Keratinocyte (primary cell): ENCODE data around the gene TOX2. TPM values are rescaled to one million over a fixed set of nuclear protein-coding genes. Genes with fewer than 3 reads are reported as not detected.

ENCODE experiments used
- DNase-seq: peaks from one replicate; pipeline ENCODE4 v3.0.0-alpha.2; 2011; ENCODE audit warnings: low read depth, missing footprints, low spot score
- FAIRE-seq: peaks from 2 replicates; lab custom pipeline; 2011; peaks lifted over from hg19 to GRCh38; lab: Jason Lieb, UNC
- H2AFZ ChIP-seq: 2 replicates; pipeline ENCODE4 v1.6.0; 2012; ENCODE audit warnings: low read length, control low read depth, inconsistent platforms; ENCODE audit not compliant: control insufficient read depth
- H3K27ac ChIP-seq: 2 replicates; pipeline ENCODE4 v1.5.1; 2011; ENCODE audit warnings: low read length; ENCODE audit not compliant: control insufficient read depth, insufficient read depth
- H3K27me3 ChIP-seq: 3 replicates; pipeline ENCODE4 v1.6.0; 2011; ENCODE audit warnings: low read length; ENCODE audit not compliant: control insufficient read depth, insufficient read depth; ENCODE audit errors: extremely low read depth
- H3K36me3 ChIP-seq, 2 experiments: 2 replicates in 1 of 2; 3 replicates in 1 of 2; pipeline ENCODE4 v1.5.1; 2011; ENCODE audit warnings: low read length in 2 of 2, mild to moderate bottlenecking in 1 of 2; ENCODE audit not compliant: control insufficient read depth in 2 of 2, insufficient read depth in 2 of 2; ENCODE audit errors: extremely low read depth in 1 of 2
- H3K4me1 ChIP-seq: 3 replicates; pipeline ENCODE4 v1.5.1; 2011; ENCODE audit warnings: low read length; ENCODE audit not compliant: control insufficient read depth, insufficient read depth; ENCODE audit errors: extremely low read depth
- H3K4me2 ChIP-seq: 3 replicates; pipeline ENCODE4 v1.6.0; 2011; ENCODE audit warnings: low read depth, low read length; ENCODE audit not compliant: control insufficient read depth, insufficient read depth; ENCODE audit errors: extremely low read depth
- H3K4me3 ChIP-seq, 3 experiments: fragments of 200-600 bp in 1 of 3; sonication (generic) in 1 of 3; 2 replicates in 2 of 3; 3 replicates in 1 of 3; pipeline ENCODE4 v1.5.1; 2011 to 2016; ENCODE audit warnings: low read length in 3 of 3, mild to moderate bottlenecking in 3 of 3, control low read depth in 2 of 3, inconsistent platforms in 1 of 3, low read depth in 1 of 3, mixed read lengths in 1 of 3, mixed run types in 1 of 3, moderate library complexity in 1 of 3; ENCODE audit not compliant: control insufficient read depth in 2 of 3, insufficient read depth in 2 of 3; ENCODE audit errors: extremely low read depth in 1 of 3
- H3K79me2 ChIP-seq: 2 replicates; pipeline ENCODE4 v1.6.0; 2012; ENCODE audit warnings: low read length; ENCODE audit not compliant: control insufficient read depth, insufficient read depth
- H3K9ac ChIP-seq: 3 replicates; pipeline ENCODE4 v1.6.0; 2011; ENCODE audit warnings: low read length; ENCODE audit not compliant: control insufficient read depth, insufficient read depth; ENCODE audit errors: extremely low read depth
- H3K9me1 ChIP-seq: 3 replicates; pipeline ENCODE4 v1.6.0; 2011; ENCODE audit warnings: low read length; ENCODE audit not compliant: control insufficient read depth, insufficient read depth; ENCODE audit errors: extremely low read depth
- H3K9me3 ChIP-seq: 2 replicates; pipeline ENCODE4 v1.5.1; 2012; ENCODE audit warnings: low read depth, low read length; ENCODE audit not compliant: control insufficient read depth
- H4K20me1 ChIP-seq: 3 replicates; pipeline ENCODE4 v1.6.0; 2011; ENCODE audit warnings: low read length; ENCODE audit not compliant: control insufficient read depth, insufficient read depth; ENCODE audit errors: extremely low read depth
- EZH2 ChIP-seq: IDR thresholded peaks from one replicate; pipeline ENCODE4 v1.6.1; 2012; ENCODE audit warnings: inconsistent platforms, mild to moderate bottlenecking, low read length, moderate library complexity
- dilution Hi-C: fragments of 300-500 bp; cut with MboI; formaldehyde crosslinking; loops from one replicate; pipeline ENCODE4 v1.7.0; 2020; ENCODE audit warnings: low sequenced_read_pairs; ENCODE audit not compliant: extremely low pct_ligation_motif_present
- polyA plus RNA-seq, 5 experiments: library from polyadenylated mRNA; depleted of rRNA in 3 of 5; stranded (reverse) in 3 of 5; stranded (forward) in 1 of 5; unstranded in 1 of 5; fragments of >200 nt; gene quantifications; 1 replicate in 1 of 5; 2 replicates in 3 of 5; 3 replicates in 1 of 5; pipeline versions ENCODE4 v1.2.1 to v1.2.3, GENCODE V29; 2011 to 2012; ENCODE audit warnings: missing spikeins in 2 of 5, low read depth in 1 of 5, low replicate concordance in 1 of 5
- TF ChIP-seq, protein P1 (sequence below), 3 experiments: IDR thresholded peaks in 1 of 3; conservative IDR thresholded peaks in 1 of 3; optimal IDR thresholded peaks in 1 of 3; 2 replicates in 2 of 3; 3 replicates in 1 of 3; pipeline versions ENCODE3 to v1.5.1; 2011; ENCODE audit warnings: low read length in 3 of 3, mild to moderate bottlenecking in 3 of 3, moderate library complexity in 2 of 3, control low read depth in 1 of 3, inconsistent platforms in 1 of 3; ENCODE audit not compliant: insufficient read depth in 2 of 3; ENCODE audit errors: extremely low read depth in 1 of 3

Gene TOX2
- polyA plus RNA-seq, 1 donor (not counting 4 experiments of a cell fraction or from before 2014, with no cell fraction given) = 0.20 TPM

DNA sequence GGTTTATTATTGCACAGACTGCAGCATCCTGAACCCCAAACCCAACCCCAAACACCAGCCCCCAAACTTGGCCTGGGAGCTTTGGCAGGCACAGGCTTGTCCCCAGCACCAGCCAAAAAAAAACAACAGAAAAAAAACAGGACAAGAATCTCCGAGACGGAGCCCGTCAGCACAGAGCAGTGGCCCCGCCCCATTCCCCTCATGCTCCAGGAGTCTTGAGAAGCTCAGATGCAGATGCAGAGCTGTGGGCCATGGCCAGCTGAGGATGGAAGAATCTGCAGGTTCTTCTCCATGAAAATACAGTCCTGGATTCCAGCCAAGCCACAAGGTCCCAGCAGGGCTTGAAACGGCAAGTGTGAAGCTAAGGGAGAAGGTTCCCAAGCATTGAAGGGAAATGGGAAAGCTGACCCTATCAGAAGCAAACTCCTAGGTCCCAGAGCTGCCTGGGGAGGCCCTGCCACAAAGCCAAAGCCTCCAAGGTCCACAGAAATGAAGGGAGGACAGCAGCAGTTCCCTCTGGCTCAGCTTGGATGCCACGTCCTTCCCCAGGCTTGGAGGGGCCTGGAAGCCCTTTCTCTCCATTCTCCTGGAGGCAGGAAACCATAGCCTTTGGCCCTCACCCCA is 197.2 kb downstream of the TOX2 start:
- DNase-seq = no peak
- Histone ChIP-seq H3K4me1 (peaks cover 6% of the 10 kb centered on the region), H2AFZ (no peak overlapping the region), H3K9me1 (no peaks in the 10 kb centered on the region), H3K79me2 (no peaks in the 10 kb centered on the region), H3K9ac (no peak overlapping the region), H3K4me2 (peak overlapping the region; percentile 30), H4K20me1 (no peaks in the 10 kb centered on the region), H3K9me3 (peaks cover 5% of the 10 kb centered on the region), H3K4me3 (no peak overlapping the region), H3K36me3 (no peaks in the 10 kb centered on the region), H3K27ac (no peak overlapping the region), H3K27me3 (no peaks in the 10 kb centered on the region)
- FAIRE-seq = no peak
- TF ChIP-seq EZH2 = no peak
- TF ChIP-seq, protein P1, sequence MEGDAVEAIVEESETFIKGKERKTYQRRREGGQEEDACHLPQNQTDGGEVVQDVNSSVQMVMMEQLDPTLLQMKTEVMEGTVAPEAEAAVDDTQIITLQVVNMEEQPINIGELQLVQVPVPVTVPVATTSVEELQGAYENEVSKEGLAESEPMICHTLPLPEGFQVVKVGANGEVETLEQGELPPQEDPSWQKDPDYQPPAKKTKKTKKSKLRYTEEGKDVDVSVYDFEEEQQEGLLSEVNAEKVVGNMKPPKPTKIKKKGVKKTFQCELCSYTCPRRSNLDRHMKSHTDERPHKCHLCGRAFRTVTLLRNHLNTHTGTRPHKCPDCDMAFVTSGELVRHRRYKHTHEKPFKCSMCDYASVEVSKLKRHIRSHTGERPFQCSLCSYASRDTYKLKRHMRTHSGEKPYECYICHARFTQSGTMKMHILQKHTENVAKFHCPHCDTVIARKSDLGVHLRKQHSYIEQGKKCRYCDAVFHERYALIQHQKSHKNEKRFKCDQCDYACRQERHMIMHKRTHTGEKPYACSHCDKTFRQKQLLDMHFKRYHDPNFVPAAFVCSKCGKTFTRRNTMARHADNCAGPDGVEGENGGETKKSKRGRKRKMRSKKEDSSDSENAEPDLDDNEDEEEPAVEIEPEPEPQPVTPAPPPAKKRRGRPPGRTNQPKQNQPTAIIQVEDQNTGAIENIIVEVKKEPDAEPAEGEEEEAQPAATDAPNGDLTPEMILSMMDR (optimal IDR thresholded peaks at IDR 0.05 in 1 of 3, IDR thresholded peaks at IDR 0.05 in 1 of 3, conservative IDR thresholded peaks at IDR 0.05 in 1 of 3; ENCODE audit: extremely low read depth in 1 of 3, insufficient read depth in 2 of 3, low read length in 3 of 3) = no peak
- dilution Hi-C loops = no loop called here

DNA sequence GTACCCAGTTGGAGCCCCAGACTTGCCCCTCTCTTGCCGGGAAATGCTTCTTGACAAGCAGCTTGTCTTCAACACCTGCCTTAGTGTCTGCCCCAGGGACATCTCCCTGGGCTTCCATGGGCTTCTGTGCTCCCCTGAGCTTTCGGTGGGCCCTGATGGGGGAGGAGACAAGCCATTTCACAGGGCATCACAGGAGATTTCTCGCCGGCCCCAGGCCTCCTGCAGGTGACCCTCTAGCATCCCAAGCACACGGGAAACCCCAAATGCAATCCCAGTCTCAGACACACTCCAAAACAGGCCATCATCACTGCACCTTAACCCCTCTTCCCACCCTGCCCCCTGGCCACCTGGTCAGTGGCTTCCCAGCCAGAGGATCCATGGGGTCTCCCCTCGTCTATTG is 197.8 kb downstream of the TOX2 start:
- H2AFZ ChIP-seq = no peak overlapping the region
- H3K4me2 ChIP-seq = no peak overlapping the region
- dilution Hi-C loops = no loop called here
- no peak for FAIRE-seq
- TF ChIP-seq, protein P1 (optimal IDR thresholded peaks at IDR 0.05 in 1 of 3, IDR thresholded peaks at IDR 0.05 in 1 of 3, conservative IDR thresholded peaks at IDR 0.05 in 1 of 3; ENCODE audit: extremely low read depth in 1 of 3, insufficient read depth in 2 of 3, low read length in 3 of 3) = no peak
- no peak for TF ChIP-seq EZH2
- H3K4me3 ChIP-seq = no peak overlapping the region
- DNase-seq = no peak
- no peaks in the 10 kb centered on the region for H3K36me3 ChIP-seq
- no peaks in the 10 kb centered on the region for H3K9me1 ChIP-seq
- H3K27me3 ChIP-seq = no peaks in the 10 kb centered on the region
- H3K27ac ChIP-seq = no peak overlapping the region
- H4K20me1 ChIP-seq = no peaks in the 10 kb centered on the region
- H3K9me3 ChIP-seq = peaks cover 5% of the 10 kb centered on the region
- H3K4me1 ChIP-seq = peaks cover 6% of the 10 kb centered on the region
- no peak overlapping the region for H3K9ac ChIP-seq
- no peaks in the 10 kb centered on the region for H3K79me2 ChIP-seq
